ENCODE measurements around the gene RNU2-1.

DNA sequence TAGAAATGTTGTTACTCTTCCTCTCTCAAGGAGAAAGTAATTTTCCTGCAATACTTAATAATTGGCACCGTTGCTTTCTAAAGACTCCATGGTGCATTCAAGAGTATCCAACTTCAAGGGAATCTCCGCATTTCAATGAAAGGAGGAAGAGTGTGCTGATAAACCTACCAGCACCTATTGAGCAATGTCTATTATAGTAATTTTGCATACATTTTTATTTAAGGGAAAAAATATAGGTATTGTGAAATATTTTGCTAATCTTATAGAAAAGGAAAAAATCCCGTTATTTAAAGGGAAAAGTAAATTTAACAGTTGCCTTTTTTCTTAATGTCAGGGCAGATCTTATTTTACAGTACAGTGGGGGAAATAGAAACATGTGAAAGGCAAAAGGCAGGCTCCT lies 23.2 kb downstream of the RNU2-1 start:
- TF ChIP-seq, protein P1, sequence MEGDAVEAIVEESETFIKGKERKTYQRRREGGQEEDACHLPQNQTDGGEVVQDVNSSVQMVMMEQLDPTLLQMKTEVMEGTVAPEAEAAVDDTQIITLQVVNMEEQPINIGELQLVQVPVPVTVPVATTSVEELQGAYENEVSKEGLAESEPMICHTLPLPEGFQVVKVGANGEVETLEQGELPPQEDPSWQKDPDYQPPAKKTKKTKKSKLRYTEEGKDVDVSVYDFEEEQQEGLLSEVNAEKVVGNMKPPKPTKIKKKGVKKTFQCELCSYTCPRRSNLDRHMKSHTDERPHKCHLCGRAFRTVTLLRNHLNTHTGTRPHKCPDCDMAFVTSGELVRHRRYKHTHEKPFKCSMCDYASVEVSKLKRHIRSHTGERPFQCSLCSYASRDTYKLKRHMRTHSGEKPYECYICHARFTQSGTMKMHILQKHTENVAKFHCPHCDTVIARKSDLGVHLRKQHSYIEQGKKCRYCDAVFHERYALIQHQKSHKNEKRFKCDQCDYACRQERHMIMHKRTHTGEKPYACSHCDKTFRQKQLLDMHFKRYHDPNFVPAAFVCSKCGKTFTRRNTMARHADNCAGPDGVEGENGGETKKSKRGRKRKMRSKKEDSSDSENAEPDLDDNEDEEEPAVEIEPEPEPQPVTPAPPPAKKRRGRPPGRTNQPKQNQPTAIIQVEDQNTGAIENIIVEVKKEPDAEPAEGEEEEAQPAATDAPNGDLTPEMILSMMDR (IDR thresholded peaks at IDR 0.05) = no peak
- TF ChIP-seq POLR2A (IDR thresholded peaks at IDR 0.05) = no peak
- no peak for TF ChIP-seq POLR2AphosphoS5 (IDR thresholded peaks at IDR 0.05)
